GM12801 (cell line): ENCODE results near the gene GABRR3.

Source experiments
- CTCF ChIP-seq: IDR thresholded peaks from one replicate; pipeline ENCODE4 v1.5.1; 2011; ENCODE audit warnings: control low read depth; ENCODE audit not compliant: insufficient read length; ENCODE audit errors: extremely low read depth

Gene GABRR3

DNA sequence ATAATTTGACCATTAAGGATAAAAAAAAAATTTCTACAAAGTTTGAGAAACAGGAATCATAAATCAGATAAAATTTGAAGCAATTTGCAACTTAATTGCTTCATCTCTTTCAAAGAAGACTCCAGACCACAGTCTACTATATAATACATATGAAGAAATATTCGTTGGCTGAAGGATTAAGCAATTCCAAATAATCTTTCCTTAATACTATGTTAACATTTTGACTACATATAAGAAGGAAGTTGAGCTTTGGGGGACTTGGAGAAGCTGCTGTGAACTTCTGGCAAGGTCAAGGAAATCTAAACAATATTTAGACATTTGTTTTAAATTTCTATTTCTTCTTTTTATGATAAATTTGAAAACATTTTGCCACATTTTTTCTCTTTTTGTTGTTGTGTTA is 13.5 kb upstream of the GABRR3 start:
- no peak for TF ChIP-seq CTCF

- TF ChIP-seq CTCF = no peak
Measured at GRCh38 chr3:98041350-98041749, 6.2 kb upstream of the GABRR3 start.

- no peak for TF ChIP-seq CTCF
Measured at GRCh38 chr3:98039322-98040024, 4.4 kb upstream of the GABRR3 start.

DNA sequence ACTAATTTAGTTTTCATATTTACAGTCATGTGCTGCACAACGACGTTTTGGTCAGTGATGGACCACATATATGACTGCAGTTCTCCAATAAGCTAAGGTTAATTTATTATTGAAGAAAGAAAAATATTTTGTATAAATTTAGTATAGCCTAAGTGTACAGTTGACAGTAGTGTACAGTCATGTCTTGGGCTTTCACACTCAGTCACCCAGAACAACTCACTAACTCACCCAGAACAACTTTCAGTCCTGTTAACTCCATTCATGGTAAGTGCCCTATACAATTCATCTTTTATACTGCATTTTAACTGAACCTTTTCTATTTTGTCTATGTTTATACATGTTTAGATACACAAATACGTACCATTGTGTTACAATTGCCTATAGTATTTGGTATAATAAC is 3.8 kb upstream of the GABRR3 start:
- no peak for TF ChIP-seq CTCF

GRCh38 chr3:98038286-98038685 is 3.2 kb upstream of the GABRR3 start:
- no peak for TF ChIP-seq CTCF

GRCh38 chr3:98034486-98034885 is 629 bp downstream of the GABRR3 start:
- no peak for TF ChIP-seq CTCF

DNA sequence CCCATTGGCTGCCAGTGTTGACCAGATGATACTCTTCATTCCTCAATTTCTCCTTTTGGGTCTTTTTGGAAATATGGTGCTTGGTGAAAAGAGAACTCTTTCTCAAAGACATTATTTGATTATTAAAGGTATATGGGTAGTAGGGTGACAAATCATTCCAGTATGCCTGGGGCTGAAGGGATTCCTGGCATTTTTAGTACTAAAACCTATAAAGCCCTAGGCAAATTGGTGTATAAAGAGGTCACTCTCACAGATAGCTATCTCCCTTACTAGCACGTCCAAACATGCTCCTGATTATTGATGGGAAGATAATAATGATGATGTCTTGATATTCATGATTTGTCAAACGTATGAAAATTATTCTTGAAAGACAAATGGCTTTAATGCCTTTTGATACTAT is 1.1 kb downstream of the GABRR3 start:
- TF ChIP-seq CTCF = no peak
